Caco-2 (cell line): Measurements from ENCODE around the gene CHRD. TPM values are rescaled to one million over a fixed set of nuclear protein-coding genes. Genes with fewer than 3 reads are reported as not detected.

Source experiments
- BruUV-seq: library from RNA; stranded (reverse); fragments of 400-500 nt; replicated peaks from 2 replicates; lab custom pipeline; 2021; lab: Mats Ljungman, UMichigan
- CTCF ChIA-PET: fragments of 300-600 bp; sonication (Branson Sonifier 250); formaldehyde crosslinking; loops from one replicate; lab custom pipeline; 2022; ENCODE audit warnings: antibody characterized with exemption; lab: Charles Lee
- POLR2A ChIA-PET: fragments of 300-600 bp; sonication (Branson Sonifier 250); formaldehyde crosslinking; loops from one replicate; lab custom pipeline; 2022; ENCODE audit warnings: antibody characterized with exemption; lab: Charles Lee
- DNase-seq, 2 experiments: peaks; one replicate each; pipeline versions ENCODE4 v3.0.0 to v3.0.0-alpha.2; 2020 to 2022
- H3K27me3 ChIP-seq: replicated peaks from 2 replicates; pipeline ENCODE4 v1.6.0; 2011; ENCODE audit warnings: low read length; ENCODE audit not compliant: control insufficient read depth, insufficient read depth
- H3K36me3 ChIP-seq: 2 replicates; pipeline ENCODE4 v1.5.1; 2011; ENCODE audit warnings: low read length; ENCODE audit not compliant: control insufficient read depth, insufficient read depth
- H3K4me1 ChIP-seq: fragments of 250-450 bp; sonication (Bioruptor Pico); 2 replicates; pipeline ENCODE4 v1.5.1; 2020; ENCODE audit warnings: mild to moderate bottlenecking
- H3K4me3 ChIP-seq: 2 replicates; pipeline ENCODE4 v1.5.1; 2011; ENCODE audit warnings: low read depth, mild to moderate bottlenecking, control low read depth, low read length
- H3K9me3 ChIP-seq: fragments of 250-450 bp; sonication (Bioruptor Pico); 2 replicates; pipeline ENCODE4 v1.5.1; 2020; ENCODE audit warnings: mild to moderate bottlenecking, moderate library complexity
- H3K27ac Mint-ChIP-seq: one replicate; pipeline ENCODE4 v1.8.0; 2022; ENCODE audit warnings: mixed read lengths; ENCODE audit not compliant: unreplicated experiment
- H3K27me3 Mint-ChIP-seq: one replicate; pipeline ENCODE4 v1.8.0; 2022; ENCODE audit warnings: mixed read lengths; ENCODE audit not compliant: insufficient read depth, unreplicated experiment
- H3K36me3 Mint-ChIP-seq: one replicate; pipeline ENCODE4 v1.8.0; 2022; ENCODE audit warnings: mild to moderate bottlenecking, mixed read lengths; ENCODE audit not compliant: insufficient read depth, unreplicated experiment
- H3K4me1 Mint-ChIP-seq: one replicate; pipeline ENCODE4 v1.8.0; 2022; ENCODE audit warnings: low read depth, mixed read lengths; ENCODE audit not compliant: unreplicated experiment
- H3K4me3 Mint-ChIP-seq: one replicate; pipeline ENCODE4 v1.8.0; 2022; ENCODE audit warnings: mild to moderate bottlenecking, moderate library complexity, mixed read lengths; ENCODE audit not compliant: unreplicated experiment
- H3K9me3 Mint-ChIP-seq: one replicate; pipeline ENCODE4 v1.8.0; 2022; ENCODE audit warnings: mixed read lengths; ENCODE audit not compliant: unreplicated experiment
- intact Hi-C: fragments of 100-400 bp; cut with micrococcal nuclease; formaldehyde crosslinking; loops from one replicate; pipeline ENCODE4 v1.10.0; 2022; ENCODE audit not compliant: unreplicated experiment
- total RNA-seq: library from RNA; stranded (reverse); gene quantifications from 2 replicates; pipeline ENCODE4 v1.2.3, GENCODE V29; 2022
- TF ChIP-seq, protein P1 (sequence below), 2 experiments: fragments of 200-600 bp in 1 of 2; IDR thresholded peaks; 1 replicate in 1 of 2; 2 replicates in 1 of 2; pipeline versions ENCODE4 v1.5.1 to v1.8.0; 2011 to 2022; ENCODE audit warnings: antibody characterized with exemption in 1 of 2, control low read depth in 1 of 2, inconsistent platforms in 1 of 2, low read depth in 1 of 2, low read length in 1 of 2, mild to moderate bottlenecking in 1 of 2, moderate library complexity in 1 of 2; ENCODE audit not compliant: insufficient read depth in 1 of 2, severe bottlenecking in 1 of 2, unreplicated experiment in 1 of 2

Gene CHRD
- total RNA-seq, 1 experiment from 2014 or later = 6.4 TPM

DNA sequence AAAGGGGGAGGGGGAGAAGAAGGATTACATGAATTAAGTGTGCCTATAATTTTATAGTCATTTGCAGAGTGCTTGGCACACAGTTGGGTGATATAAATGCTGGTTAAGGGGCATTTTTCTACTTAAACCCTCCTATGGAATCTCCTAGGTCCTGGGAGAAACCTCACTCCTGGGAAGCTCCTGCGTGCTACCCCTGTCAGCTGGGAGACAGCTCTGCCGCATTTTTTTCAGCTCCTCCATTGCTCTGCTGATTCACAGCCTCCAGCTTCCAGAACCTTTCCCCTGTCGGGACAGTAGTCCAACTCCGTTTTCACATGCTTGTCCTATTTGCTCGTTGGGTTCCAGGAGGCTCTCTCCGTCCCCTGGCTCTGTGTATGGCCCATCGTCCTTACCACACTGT, 59.2 kb downstream of the CHRD start:
- Mint-ChIP-seq H3K27me3 (no peaks in the 10 kb centered on the region), H3K9me3 (no peaks in the 10 kb centered on the region), H3K27ac (peak overlapping the region; percentile 30), H3K36me3 (no peaks in the 10 kb centered on the region), H3K4me1 (peaks cover 28% of the 10 kb centered on the region), H3K4me3 (no peak overlapping the region)
- no peaks in the 10 kb centered on the region for H3K36me3 ChIP-seq
- ChIA-PET CTCF (no interaction called here), POLR2A (no interaction called here)
- TF ChIP-seq, protein P1, sequence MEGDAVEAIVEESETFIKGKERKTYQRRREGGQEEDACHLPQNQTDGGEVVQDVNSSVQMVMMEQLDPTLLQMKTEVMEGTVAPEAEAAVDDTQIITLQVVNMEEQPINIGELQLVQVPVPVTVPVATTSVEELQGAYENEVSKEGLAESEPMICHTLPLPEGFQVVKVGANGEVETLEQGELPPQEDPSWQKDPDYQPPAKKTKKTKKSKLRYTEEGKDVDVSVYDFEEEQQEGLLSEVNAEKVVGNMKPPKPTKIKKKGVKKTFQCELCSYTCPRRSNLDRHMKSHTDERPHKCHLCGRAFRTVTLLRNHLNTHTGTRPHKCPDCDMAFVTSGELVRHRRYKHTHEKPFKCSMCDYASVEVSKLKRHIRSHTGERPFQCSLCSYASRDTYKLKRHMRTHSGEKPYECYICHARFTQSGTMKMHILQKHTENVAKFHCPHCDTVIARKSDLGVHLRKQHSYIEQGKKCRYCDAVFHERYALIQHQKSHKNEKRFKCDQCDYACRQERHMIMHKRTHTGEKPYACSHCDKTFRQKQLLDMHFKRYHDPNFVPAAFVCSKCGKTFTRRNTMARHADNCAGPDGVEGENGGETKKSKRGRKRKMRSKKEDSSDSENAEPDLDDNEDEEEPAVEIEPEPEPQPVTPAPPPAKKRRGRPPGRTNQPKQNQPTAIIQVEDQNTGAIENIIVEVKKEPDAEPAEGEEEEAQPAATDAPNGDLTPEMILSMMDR (IDR thresholded peaks at IDR 0.05; ENCODE audit: insufficient read depth in 1 of 2, low read depth in 1 of 2, low read length in 1 of 2, severe bottlenecking in 1 of 2, unreplicated experiment in 1 of 2) = no peak
- H3K9me3 ChIP-seq = no peaks in the 10 kb centered on the region
- DNase-seq = no peak
- no TSS peak for BruUV-seq
- intact Hi-C loops = no loop called here
- H3K4me3 ChIP-seq = no peak overlapping the region
- H3K27me3 ChIP-seq = no peaks in the 10 kb centered on the region
- peaks cover 21% of the 10 kb centered on the region for H3K4me1 ChIP-seq

Other genes with a start within 250 kb of the CHRD start
- 43.8 and 52.9 TPM in 2 replicates for gene EIF2B5, start 244.7 kb upstream of the CHRD start, total RNA-seq
- 83.9 and 86.7 TPM in 2 replicates for gene DVL3, start 224.7 kb upstream of the CHRD start, total RNA-seq
- gene AP2M1, start 205.2 kb upstream of the CHRD start, total RNA-seq = 202 and 214 TPM in 2 replicates
- 68.8 and 69.8 TPM in 2 replicates for gene ABCF3, start 193.9 kb upstream of the CHRD start, total RNA-seq
- 0.79 and 1.6 TPM in 2 replicates for gene VWA5B2, start 150.5 kb upstream of the CHRD start, total RNA-seq
- gene ALG3, start 131.1 kb upstream of the CHRD start, total RNA-seq = 73.4 and 74.9 TPM in 2 replicates
- gene EEF1AKMT4, start 130.4 kb upstream of the CHRD start, total RNA-seq = 12.1 and 13.1 TPM in 2 replicates
- 0.46 and 0.66 TPM in 2 replicates for gene CAMK2N2, start 118.5 kb upstream of the CHRD start, total RNA-seq
- gene ECE2, start 104.0 kb upstream of the CHRD start, total RNA-seq = not detected in 2 replicates
- 285 and 294 TPM in 2 replicates for gene PSMD2, start 80.8 kb upstream of the CHRD start, total RNA-seq
- gene EIF4G1, start 65.4 kb upstream of the CHRD start, total RNA-seq = 410 and 423 TPM in 2 replicates
- 6.1 and 6.7 TPM in 2 replicates for gene FAM131A, start 42.5 kb upstream of the CHRD start, total RNA-seq
- gene CLCN2, start 18.4 kb upstream of the CHRD start, total RNA-seq = 23.0 and 28.6 TPM in 2 replicates
- 96.4 and 101 TPM in 2 replicates for gene POLR2H, start 18.3 kb upstream of the CHRD start, total RNA-seq
- 1.4 and 1.6 TPM in 2 replicates for gene THPO, start 1.8 kb upstream of the CHRD start, total RNA-seq
- gene EPHB3, start 181.7 kb downstream of the CHRD start, total RNA-seq = 5.6 and 6.9 TPM in 2 replicates